ENCODE data around the gene FLNB.

The FLNB gene

DNA sequence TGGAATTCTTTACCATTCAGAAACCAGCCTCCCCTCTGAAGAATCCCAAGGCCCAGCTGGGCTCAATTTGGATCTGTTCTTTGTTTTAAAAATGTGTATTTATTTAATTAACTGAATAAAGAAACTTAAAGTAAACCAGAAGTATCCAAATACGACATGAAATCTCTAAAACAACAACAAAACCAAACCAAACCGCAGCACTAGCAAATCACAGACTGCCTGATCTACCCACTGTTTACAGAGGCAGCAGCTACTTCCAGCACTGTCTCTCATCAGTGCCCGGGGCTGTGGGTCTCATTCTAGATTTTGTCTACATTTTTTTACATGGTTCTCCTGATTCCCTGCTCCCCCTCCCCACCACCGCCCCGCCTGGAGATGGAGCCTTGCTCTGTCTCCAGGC, 2.3 kb downstream of the FLNB start:
- no peak overlapping the region for H3K4me3 ChIP-seq (ENCODE audit: low read depth, low read length)

DNA sequence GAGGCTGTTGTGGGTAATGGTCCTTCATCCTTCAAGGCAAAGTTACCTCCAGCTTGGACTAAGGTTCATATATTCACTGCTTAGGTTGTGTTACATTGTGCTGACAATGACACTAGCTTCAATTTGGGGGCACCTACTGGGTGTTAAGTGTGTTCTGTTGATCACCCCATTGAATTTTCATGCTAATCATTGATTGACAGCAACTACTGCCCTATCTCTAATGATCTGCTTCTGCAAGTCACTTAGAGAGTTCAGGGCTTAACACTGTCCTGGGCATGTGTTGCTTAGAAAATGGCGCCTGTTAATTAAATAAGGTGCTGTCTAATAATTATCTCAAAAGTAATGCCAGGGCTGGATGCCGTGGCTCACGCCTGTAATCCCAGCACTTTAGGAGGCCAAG, 3.4 kb downstream of the FLNB start:
- no peak overlapping the region for H3K4me3 ChIP-seq (ENCODE audit: low read depth, low read length)
- TF ChIP-seq, protein P1, sequence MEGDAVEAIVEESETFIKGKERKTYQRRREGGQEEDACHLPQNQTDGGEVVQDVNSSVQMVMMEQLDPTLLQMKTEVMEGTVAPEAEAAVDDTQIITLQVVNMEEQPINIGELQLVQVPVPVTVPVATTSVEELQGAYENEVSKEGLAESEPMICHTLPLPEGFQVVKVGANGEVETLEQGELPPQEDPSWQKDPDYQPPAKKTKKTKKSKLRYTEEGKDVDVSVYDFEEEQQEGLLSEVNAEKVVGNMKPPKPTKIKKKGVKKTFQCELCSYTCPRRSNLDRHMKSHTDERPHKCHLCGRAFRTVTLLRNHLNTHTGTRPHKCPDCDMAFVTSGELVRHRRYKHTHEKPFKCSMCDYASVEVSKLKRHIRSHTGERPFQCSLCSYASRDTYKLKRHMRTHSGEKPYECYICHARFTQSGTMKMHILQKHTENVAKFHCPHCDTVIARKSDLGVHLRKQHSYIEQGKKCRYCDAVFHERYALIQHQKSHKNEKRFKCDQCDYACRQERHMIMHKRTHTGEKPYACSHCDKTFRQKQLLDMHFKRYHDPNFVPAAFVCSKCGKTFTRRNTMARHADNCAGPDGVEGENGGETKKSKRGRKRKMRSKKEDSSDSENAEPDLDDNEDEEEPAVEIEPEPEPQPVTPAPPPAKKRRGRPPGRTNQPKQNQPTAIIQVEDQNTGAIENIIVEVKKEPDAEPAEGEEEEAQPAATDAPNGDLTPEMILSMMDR (IDR thresholded peaks at IDR 0.05; ENCODE audit: borderline replicate concordance, insufficient read depth, low read depth, low read length), result no peak

More for the DNA sequence above, 2.3 kb downstream of the FLNB start:
- TF ChIP-seq, protein P1 (IDR thresholded peaks at IDR 0.05; ENCODE audit: borderline replicate concordance, insufficient read depth, low read depth, low read length), result no peak

DNA sequence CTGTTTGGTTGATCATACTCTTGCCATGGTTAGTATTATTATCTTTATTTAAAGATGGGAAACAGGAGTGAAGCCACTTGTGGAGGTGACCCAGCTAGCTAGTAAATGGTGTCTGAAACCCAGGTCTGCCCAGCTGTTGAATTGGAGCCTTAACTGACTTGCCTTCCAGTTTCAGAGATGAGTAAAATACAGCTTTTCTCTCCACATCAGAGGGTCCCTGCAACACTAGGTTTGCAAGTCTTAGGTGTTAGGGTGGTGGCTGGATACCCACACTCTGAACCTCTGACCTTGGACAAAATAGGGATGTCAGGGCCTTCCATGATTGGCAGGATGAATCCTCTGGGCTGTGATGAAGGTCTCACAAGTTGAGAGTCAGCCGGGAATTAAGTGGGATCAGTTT, 4.1 kb downstream of the FLNB start:
- TF ChIP-seq, protein P1 (IDR thresholded peaks at IDR 0.05; ENCODE audit: borderline replicate concordance, insufficient read depth, low read depth, low read length), result no peak
- no peak overlapping the region for H3K4me3 ChIP-seq (ENCODE audit: low read depth, low read length)

DNA sequence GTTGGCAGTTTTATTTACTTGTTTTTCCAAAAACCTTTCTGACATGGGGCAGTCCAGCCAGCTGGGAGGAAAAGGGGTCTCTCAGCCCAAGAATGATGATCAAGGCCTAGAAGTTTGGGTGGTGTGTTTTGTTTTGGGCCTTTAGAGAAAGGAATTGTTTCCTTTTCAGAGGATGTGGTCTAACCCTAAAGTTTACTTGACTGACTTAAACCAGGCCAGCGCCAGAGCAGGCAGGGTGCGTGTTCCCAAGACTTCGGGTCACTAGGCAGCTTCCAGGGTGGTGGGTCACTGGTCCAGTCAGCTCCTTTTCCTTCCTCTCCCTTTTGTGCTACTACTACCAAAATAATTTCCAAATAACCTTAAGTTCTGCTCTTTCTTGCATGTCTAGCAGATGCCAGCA, 4.9 kb downstream of the FLNB start:
- TF ChIP-seq, protein P1 (IDR thresholded peaks at IDR 0.05; ENCODE audit: borderline replicate concordance, insufficient read depth, low read depth, low read length), result no peak
- H3K4me3 ChIP-seq (ENCODE audit: low read depth, low read length), result no peak overlapping the region

DNA sequence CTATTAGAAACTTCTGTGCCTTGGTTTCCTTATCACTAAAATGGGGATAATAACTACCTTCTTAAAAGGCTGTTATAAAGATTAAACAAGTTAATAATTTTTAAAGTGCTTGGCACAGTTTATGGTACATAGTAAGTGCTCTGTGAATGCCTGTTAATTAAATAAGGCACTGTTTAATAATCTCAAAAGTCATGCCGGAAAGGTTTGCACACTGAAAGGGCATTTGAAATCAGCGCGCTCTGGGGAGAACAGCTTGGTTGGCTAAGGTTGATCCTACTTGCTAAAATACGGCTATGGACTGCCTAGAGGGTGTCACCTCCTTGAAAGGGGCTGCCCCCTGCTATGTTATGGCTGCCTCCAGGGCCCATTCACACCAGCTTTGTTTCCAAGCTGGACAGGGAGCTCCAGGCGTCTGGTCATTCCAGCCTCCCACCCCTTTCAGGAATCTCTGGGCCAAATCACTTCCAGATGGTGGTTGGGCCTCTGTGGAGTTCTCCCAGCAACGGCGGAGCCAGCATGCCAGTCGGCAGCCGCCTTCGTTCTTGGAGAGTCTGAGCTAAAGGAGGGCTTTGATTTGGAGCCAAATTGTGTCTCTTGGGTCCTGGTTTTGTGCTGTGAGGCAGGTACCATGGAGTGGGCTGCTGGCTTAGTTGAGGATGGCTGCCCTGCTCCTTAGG, 5.9 kb downstream of the FLNB start:
- no peak overlapping the region for H3K4me3 ChIP-seq (ENCODE audit: low read depth, low read length)
- TF ChIP-seq, protein P1 (IDR thresholded peaks at IDR 0.05; ENCODE audit: borderline replicate concordance, insufficient read depth, low read depth, low read length), result no peak

DNA sequence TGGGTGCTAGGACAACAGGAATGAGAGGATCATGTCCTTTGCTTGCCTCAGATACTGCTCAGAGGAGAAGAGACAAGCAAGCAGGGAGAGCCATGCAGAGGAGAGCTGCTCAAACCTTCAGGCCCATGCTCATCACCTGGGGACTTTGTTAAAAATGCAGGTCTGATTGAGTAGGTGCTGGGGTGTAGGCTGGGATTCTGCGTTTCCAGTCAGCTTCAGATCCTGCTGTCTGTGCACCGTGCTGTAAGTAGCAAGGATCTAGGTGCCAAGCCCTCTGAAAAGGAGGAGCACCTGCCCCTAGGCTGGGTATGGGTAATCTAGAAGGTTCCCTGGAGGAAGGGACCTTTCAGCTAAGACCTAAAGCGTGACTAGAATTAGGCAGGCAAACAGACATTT, 7.3 kb downstream of the FLNB start:
- TF ChIP-seq, protein P1 (IDR thresholded peaks at IDR 0.05; ENCODE audit: borderline replicate concordance, insufficient read depth, low read depth, low read length), result no peak

DNA sequence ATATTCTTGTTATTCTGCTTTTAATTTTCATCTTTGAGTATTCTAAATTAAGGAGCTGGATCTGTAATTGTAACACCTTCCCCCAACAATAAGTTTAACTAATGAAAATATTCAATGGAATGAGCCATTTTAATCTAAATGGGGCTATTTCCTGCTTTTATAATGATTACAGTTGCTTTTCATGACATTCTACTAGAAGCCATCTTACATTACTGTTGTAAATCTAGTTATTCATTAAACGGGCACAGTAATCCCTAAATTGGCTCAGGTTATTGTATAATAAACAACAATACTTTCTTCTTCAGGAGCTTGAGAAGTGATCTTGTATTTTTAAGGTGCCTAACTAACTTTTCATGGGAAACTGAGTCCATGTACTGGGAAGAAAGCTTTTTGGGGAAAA, 8.5 kb downstream of the FLNB start:
- H3K4me3 ChIP-seq (ENCODE audit: low read depth, low read length), result no peak overlapping the region
- TF ChIP-seq, protein P1 (IDR thresholded peaks at IDR 0.05; ENCODE audit: borderline replicate concordance, insufficient read depth, low read depth, low read length), result no peak

More for the DNA sequence above, 7.3 kb downstream of the FLNB start:
- no peak overlapping the region for H3K4me3 ChIP-seq (ENCODE audit: low read depth, low read length)
